WTC11 (cell line): ENCODE measurements around the gene CRACR2B. TPM values are rescaled to one million over a fixed set of nuclear protein-coding genes. Genes with fewer than 3 reads are reported as not detected.

Experiments
- CBFB ChIP-seq: sonication (generic); formaldehyde crosslinking; IDR thresholded peaks from 2 replicates; pipeline ENCODE4 v1.8.1; 2022; ENCODE audit warnings: mild to moderate bottlenecking, low read depth, missing genetic modification reagents
- EMX1 ChIP-seq: fragments of 250-450 bp; sonication (Bioruptor Pico); IDR thresholded peaks from 2 replicates; pipeline ENCODE4 v1.8.0; 2021; ENCODE audit warnings: mild to moderate bottlenecking
- ETV6 ChIP-seq: sonication (generic); formaldehyde crosslinking; IDR thresholded peaks from 2 replicates; pipeline ENCODE4 v1.8.1; 2022; ENCODE audit warnings: mild to moderate bottlenecking, missing genetic modification reagents
- FOXP1 ChIP-seq: sonication (generic); formaldehyde crosslinking; IDR thresholded peaks from 2 replicates; pipeline ENCODE4 v1.8.0; 2022; ENCODE audit warnings: missing genetic modification reagents, mild to moderate bottlenecking, moderate library complexity, borderline replicate concordance
- GRHL2 ChIP-seq: fragments of 250-450 bp; sonication (Bioruptor Pico); IDR thresholded peaks from 2 replicates; pipeline ENCODE4 v1.8.0; 2022; ENCODE audit warnings: mild to moderate bottlenecking, moderate library complexity; ENCODE audit not compliant: insufficient replicate concordance, severe bottlenecking
- GTF2I ChIP-seq: fragments of 250-450 bp; sonication (Bioruptor Pico); conservative IDR thresholded peaks from 2 replicates; pipeline ENCODE4 v1.4.0; 2021; ENCODE audit warnings: mild to moderate bottlenecking
- JAZF1 ChIP-seq: fragments of 250-450 bp; sonication (Bioruptor Pico); IDR thresholded peaks from 2 replicates; pipeline ENCODE4 v1.9.0; 2021; ENCODE audit warnings: moderate library complexity, mild to moderate bottlenecking, inconsistent platforms
- NFYB ChIP-seq: sonication (generic); formaldehyde crosslinking; conservative IDR thresholded peaks from 2 replicates; pipeline ENCODE4 v1.8.0; 2022; ENCODE audit warnings: low read depth, missing genetic modification reagents
- PRDM15 ChIP-seq: sonication (generic); formaldehyde crosslinking; IDR thresholded peaks from 2 replicates; pipeline ENCODE4 v1.8.0; 2022; ENCODE audit warnings: missing genetic modification reagents
- SMAD3 ChIP-seq: sonication (generic); formaldehyde crosslinking; IDR thresholded peaks from 2 replicates; pipeline ENCODE4 v1.8.0; 2022; ENCODE audit warnings: missing genetic modification reagents, mild to moderate bottlenecking, borderline replicate concordance
- TP53 ChIP-seq: sonication (generic); formaldehyde crosslinking; IDR thresholded peaks from 2 replicates; pipeline ENCODE4 v1.8.1; 2023; ENCODE audit warnings: mild to moderate bottlenecking, missing genetic modification reagents
- ZBTB21 ChIP-seq: sonication (generic); formaldehyde crosslinking; IDR thresholded peaks from 2 replicates; pipeline ENCODE4 v1.8.1; 2023; ENCODE audit warnings: mild to moderate bottlenecking, missing genetic modification reagents, borderline replicate concordance
- ZBTB43 ChIP-seq: sonication (generic); formaldehyde crosslinking; IDR thresholded peaks from 2 replicates; pipeline ENCODE4 v1.8.1; 2023; ENCODE audit warnings: mild to moderate bottlenecking, missing genetic modification reagents
- ZNF121 ChIP-seq: sonication (generic); formaldehyde crosslinking; IDR thresholded peaks from 2 replicates; pipeline ENCODE4 v1.8.0; 2023; ENCODE audit warnings: missing genetic modification reagents
- total RNA-seq: library from RNA; stranded (reverse); gene quantifications from 3 replicates; pipeline ENCODE4 v1.2.3, GENCODE V29; 2021
- TF ChIP-seq, protein P1 (sequence below): sonication (generic); formaldehyde crosslinking; IDR thresholded peaks from 2 replicates; pipeline ENCODE4 v1.8.1; 2023; ENCODE audit warnings: mild to moderate bottlenecking, missing genetic modification reagents, moderate library complexity
- TF ChIP-seq, protein P2 (sequence below): sonication (generic); formaldehyde crosslinking; IDR thresholded peaks from 2 replicates; pipeline ENCODE4 v1.8.1; 2023; ENCODE audit warnings: mild to moderate bottlenecking, moderate library complexity, missing genetic modification reagents
- TF ChIP-seq, protein P3 (sequence below): sonication (generic); formaldehyde crosslinking; IDR thresholded peaks from 2 replicates; pipeline ENCODE4 v1.8.1; 2022; ENCODE audit warnings: mild to moderate bottlenecking, moderate library complexity, missing genetic modification reagents
- TF ChIP-seq, protein P4 (sequence below): sonication (generic); formaldehyde crosslinking; IDR thresholded peaks from 2 replicates; pipeline ENCODE4 v1.8.1; 2022; ENCODE audit warnings: missing genetic modification reagents, borderline replicate concordance

Gene CRACR2B
- total RNA-seq, 1 experiment from 2014 or later = 46.5 TPM

DNA sequence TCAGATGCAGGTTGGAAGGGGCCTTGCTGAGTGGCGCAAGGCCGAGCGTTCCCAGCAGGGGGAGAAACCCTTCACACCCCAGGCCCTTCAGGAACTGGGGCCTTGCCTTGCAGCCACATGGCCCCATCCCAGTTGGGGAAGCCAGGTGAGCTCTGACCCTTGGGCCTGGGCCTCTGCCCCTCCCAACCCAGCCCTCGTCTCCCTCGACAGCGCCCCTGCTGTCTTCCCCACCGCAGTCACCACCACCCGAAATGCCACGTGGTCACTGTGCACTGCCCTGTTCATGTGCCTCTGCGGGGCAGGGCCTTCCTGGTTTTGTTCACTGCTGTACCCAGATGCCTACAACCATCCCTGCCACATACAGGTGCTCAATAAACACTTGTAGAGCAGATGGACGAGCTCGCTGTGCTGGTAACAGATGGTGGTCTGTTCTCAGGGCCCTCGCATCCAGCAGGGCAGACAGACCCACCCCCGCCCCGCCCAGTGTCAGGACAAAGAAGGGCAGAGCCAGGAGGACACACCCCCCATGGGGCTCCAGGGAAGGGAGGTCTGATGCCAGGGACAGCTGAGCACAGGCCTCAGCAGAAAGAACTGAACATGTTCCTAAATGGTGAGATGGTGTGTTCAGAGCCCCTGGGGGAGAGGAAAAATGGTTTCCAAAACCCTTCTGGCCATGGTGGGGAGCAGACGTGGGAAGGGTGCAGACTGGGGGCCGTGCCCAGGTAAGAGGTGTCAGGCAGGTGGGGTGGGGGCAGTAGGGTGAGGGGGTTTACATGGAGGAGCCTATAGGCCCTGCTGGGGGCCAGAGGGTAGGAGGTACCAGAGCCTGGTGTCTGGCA, 10.9 kb downstream of the CRACR2B start (continued):
- TF ChIP-seq ZBTB43 = no peak
- no peak for TF ChIP-seq EMX1 (CRISPR knock-in tag)
- TF ChIP-seq, protein P1, sequence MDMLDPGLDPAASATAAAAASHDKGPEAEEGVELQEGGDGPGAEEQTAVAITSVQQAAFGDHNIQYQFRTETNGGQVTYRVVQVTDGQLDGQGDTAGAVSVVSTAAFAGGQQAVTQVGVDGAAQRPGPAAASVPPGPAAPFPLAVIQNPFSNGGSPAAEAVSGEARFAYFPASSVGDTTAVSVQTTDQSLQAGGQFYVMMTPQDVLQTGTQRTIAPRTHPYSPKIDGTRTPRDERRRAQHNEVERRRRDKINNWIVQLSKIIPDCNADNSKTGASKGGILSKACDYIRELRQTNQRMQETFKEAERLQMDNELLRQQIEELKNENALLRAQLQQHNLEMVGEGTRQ (CRISPR knock-in tag) = peak; percentile 46
- TF ChIP-seq, protein P2, sequence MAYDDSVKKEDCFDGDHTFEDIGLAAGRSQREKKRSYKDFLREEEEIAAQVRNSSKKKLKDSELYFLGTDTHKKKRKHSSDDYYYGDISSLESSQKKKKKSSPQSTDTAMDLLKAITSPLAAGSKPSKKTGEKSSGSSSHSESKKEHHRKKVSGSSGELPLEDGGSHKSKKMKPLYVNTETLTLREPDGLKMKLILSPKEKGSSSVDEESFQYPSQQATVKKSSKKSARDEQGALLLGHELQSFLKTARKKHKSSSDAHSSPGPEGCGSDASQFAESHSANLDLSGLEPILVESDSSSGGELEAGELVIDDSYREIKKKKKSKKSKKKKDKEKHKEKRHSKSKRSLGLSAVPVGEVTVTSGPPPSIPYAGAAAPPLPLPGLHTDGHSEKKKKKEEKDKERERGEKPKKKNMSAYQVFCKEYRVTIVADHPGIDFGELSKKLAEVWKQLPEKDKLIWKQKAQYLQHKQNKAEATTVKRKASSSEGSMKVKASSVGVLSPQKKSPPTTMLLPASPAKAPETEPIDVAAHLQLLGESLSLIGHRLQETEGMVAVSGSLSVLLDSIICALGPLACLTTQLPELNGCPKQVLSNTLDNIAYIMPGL (CRISPR knock-in tag) = no peak
- TF ChIP-seq JAZF1 (CRISPR knock-in tag) = no peak
- no peak for TF ChIP-seq CBFB (CRISPR knock-in tag)
- TF ChIP-seq, protein P3, sequence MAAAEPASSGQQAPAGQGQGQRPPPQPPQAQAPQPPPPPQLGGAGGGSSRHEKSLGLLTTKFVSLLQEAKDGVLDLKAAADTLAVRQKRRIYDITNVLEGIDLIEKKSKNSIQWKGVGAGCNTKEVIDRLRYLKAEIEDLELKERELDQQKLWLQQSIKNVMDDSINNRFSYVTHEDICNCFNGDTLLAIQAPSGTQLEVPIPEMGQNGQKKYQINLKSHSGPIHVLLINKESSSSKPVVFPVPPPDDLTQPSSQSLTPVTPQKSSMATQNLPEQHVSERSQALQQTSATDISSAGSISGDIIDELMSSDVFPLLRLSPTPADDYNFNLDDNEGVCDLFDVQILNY (CRISPR knock-in tag) = no peak
- no peak for TF ChIP-seq SMAD3 (CRISPR knock-in tag)
- TF ChIP-seq ETV6 = peak; percentile 17; the same call in 1 of the 2 replicates
- TF ChIP-seq, protein P4, sequence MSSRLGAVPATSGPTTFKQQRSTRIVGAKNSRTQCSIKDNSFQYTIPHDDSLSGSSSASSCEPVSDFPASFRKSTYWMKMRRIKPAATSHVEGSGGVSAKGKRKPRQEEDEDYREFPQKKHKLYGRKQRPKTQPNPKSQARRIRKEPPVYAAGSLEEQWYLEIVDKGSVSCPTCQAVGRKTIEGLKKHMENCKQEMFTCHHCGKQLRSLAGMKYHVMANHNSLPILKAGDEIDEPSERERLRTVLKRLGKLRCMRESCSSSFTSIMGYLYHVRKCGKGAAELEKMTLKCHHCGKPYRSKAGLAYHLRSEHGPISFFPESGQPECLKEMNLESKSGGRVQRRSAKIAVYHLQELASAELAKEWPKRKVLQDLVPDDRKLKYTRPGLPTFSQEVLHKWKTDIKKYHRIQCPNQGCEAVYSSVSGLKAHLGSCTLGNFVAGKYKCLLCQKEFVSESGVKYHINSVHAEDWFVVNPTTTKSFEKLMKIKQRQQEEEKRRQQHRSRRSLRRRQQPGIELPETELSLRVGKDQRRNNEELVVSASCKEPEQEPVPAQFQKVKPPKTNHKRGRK (CRISPR knock-in tag) = no peak
- TF ChIP-seq ZBTB21 (CRISPR knock-in tag) = no peak
- 0 out of 2 replicates have a peak, but pooled peaks have one; percentile 32 for TF ChIP-seq PRDM15 (CRISPR knock-in tag)
- TF ChIP-seq TP53 (CRISPR knock-in tag) = no peak
- TF ChIP-seq FOXP1 = peak; percentile 38; the same call in 1 of the 2 replicates
- 0 out of 2 replicates have a peak, but pooled peaks have one; percentile 6 for TF ChIP-seq ZNF121 (CRISPR knock-in tag)
- TF ChIP-seq GTF2I (CRISPR knock-in tag) = no peak
- no peak for TF ChIP-seq NFYB (CRISPR knock-in tag)
- no peak for TF ChIP-seq GRHL2
